Mucosa of descending colon (tissue), 3 donors: ENCODE results near the gene KCNS3. TPM values are rescaled to one million over a fixed set of nuclear protein-coding genes. Genes with fewer than 3 reads are reported as not detected.

ENCODE experiments used
- ATAC-seq: fragments of 200-7000 bp; cut with Tn5 transposase; one replicate; pipeline ENCODE4 v1.9.1; 2020; ENCODE audit warnings: mild to moderate bottlenecking, moderate library complexity
- DNase-seq, 3 donors: peaks; one replicate each; pipeline ENCODE4 v3.0.0-alpha.2; 2020
- H3K36me3 ChIP-seq: fragments of 200-600 bp; one replicate; pipeline ENCODE4 v1.8.0; 2021; ENCODE audit warnings: low read depth, mild to moderate bottlenecking
- H3K4me1 ChIP-seq: fragments of 200-600 bp; one replicate; pipeline ENCODE4 v1.8.0; 2021; ENCODE audit warnings: low read depth, mild to moderate bottlenecking
- H3K4me3 ChIP-seq: fragments of 200-600 bp; one replicate; pipeline ENCODE4 v1.8.0; 2021; ENCODE audit warnings: mild to moderate bottlenecking
- H3K9me3 ChIP-seq: fragments of 200-600 bp; one replicate; pipeline ENCODE4 v1.8.0; 2021; ENCODE audit warnings: mild to moderate bottlenecking
- intact Hi-C, 2 donors: fragments of 100-400 bp; cut with DNase I in 1 of 2; cut with micrococcal nuclease in 1 of 2; formaldehyde crosslinking; loops; one replicate each; pipeline versions ENCODE4 v1.11.0 to v1.11.1; 2022; cut with DNase I, micrococcal nuclease
- total RNA-seq, 3 donors: library from RNA; stranded (reverse); fragmentation: NEBNext Ultra II Directional in 2 of 3; extraction: Animal tissue kit (Norgen Biotek cat#: 25700) in 2 of 3; gene quantifications; one replicate each; pipeline versions ENCODE4 v1.2.1 to v1.2.4, GENCODE V29; 2021 to 2023
- TF ChIP-seq, protein P1 (sequence below): fragments of 200-600 bp; IDR thresholded peaks from one replicate; pipeline ENCODE4 v1.8.0; 2022; ENCODE audit warnings: antibody characterized with exemption, mild to moderate bottlenecking
- donor health status: DM: no; HTN: no; CAD: no; lungs with moderate emphysema.
- donor health status: DM: no; HTN: no; CAD: no.
- donor health status: DM: no; HTN: yes; CAD: no.

Gene KCNS3
- total RNA-seq, 3 donors from 2014 or later = 4.9 to 21.6 (median 16.8) TPM

DNA sequence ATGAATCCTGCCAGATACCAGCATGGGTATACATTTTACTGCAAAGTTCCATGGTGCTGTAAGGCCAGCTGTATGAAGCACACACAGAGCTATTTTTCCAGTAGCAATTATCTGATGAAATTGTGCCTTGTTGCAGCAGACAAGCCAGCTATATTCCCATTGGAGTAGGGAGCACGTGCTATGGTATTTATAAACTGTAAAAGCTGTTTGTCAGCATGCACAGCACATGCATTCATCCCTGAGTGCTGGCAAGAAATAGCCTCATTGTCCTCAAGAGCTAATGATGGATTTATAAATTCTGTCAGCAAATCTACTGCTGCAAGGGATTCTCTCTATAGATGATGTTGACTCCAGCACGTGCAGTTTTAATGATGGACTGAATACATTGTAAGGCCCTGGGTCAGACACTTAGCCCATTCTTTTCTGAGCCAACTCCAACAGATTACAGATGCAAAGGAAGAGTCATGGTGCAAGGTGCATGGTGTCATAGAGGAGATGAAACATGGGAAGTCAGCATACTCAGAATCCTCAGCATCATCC, 61.7 kb downstream of the KCNS3 start:
- no peak for ATAC-seq
- intact Hi-C loops = no loop called here
- DNase-seq = no peak
- TF ChIP-seq, protein P1, sequence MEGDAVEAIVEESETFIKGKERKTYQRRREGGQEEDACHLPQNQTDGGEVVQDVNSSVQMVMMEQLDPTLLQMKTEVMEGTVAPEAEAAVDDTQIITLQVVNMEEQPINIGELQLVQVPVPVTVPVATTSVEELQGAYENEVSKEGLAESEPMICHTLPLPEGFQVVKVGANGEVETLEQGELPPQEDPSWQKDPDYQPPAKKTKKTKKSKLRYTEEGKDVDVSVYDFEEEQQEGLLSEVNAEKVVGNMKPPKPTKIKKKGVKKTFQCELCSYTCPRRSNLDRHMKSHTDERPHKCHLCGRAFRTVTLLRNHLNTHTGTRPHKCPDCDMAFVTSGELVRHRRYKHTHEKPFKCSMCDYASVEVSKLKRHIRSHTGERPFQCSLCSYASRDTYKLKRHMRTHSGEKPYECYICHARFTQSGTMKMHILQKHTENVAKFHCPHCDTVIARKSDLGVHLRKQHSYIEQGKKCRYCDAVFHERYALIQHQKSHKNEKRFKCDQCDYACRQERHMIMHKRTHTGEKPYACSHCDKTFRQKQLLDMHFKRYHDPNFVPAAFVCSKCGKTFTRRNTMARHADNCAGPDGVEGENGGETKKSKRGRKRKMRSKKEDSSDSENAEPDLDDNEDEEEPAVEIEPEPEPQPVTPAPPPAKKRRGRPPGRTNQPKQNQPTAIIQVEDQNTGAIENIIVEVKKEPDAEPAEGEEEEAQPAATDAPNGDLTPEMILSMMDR = no peak
- Histone ChIP-seq H3K4me1 (no peaks in the 10 kb centered on the region), H3K4me3 (no peak overlapping the region), H3K9me3 (no peaks in the 10 kb centered on the region), H3K36me3 (no peaks in the 10 kb centered on the region)

DNA sequence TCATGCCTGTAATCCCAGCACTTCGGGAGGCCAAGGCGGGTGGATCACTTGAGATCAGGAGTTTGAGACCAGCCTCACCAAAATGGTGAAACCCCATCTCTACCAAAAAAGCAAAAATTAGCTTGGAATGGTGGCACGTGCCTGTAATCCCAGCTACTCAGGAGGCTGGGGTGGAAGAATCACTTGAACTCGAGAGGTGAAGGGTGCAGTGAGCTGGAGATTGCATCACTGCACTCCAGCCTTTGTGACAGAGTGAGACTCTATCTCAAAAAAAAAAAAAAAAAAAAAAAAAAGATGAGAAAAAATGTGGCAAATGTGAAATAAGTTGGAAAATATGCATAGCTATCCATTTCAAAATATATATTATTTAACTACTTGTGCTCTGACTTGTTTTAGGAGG, 65.0 kb downstream of the KCNS3 start:
- no peaks in the 10 kb centered on the region for H3K9me3 ChIP-seq
- ATAC-seq (no peak), DNase-seq (no peak)
- intact Hi-C loops = no loop called here
- TF ChIP-seq, protein P1 = no peak
- no peaks in the 10 kb centered on the region for H3K36me3 ChIP-seq
- H3K4me1 ChIP-seq = no peaks in the 10 kb centered on the region
- no peak overlapping the region for H3K4me3 ChIP-seq

- Histone ChIP-seq H3K4me1 (no peaks in the 10 kb centered on the region), H3K9me3 (no peaks in the 10 kb centered on the region), H3K4me3 (no peak overlapping the region), H3K36me3 (no peaks in the 10 kb centered on the region)
- TF ChIP-seq, protein P1 = no peak
- no peak for DNase-seq
- intact Hi-C loops = no loop called here
- no peak for ATAC-seq
Measured at GRCh38 chr2:17947113-17947512, 68.6 kb downstream of the KCNS3 start.

GRCh38 chr2:17950006-17950405, 71.5 kb downstream of the KCNS3 start:
- intact Hi-C loops = no loop called here
- TF ChIP-seq, protein P1 = no peak
- Histone ChIP-seq H3K36me3 (no peaks in the 10 kb centered on the region), H3K4me3 (no peak overlapping the region), H3K4me1 (no peaks in the 10 kb centered on the region), H3K9me3 (no peaks in the 10 kb centered on the region)
- ATAC-seq = no peak
- no peak for DNase-seq

DNA sequence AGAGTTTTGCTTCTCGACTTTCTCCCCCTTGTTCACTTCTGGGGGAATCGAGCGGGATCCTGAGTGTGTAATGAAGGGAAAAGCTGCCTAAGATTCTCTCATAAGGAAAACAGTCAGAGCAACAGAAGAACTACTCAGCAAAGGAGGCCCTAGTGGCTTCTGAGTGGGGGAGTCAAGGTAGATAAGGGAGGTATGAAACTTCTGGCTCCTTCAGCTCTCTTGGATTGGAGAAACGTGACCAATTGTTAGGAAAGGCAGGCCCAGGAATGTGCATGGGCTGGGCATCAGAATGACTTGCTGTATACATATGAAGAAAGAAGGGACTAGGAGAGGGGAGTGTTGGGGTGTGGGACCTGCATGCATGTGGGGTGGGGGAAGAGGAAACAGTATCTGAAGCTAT, 73.1 kb downstream of the KCNS3 start:
- no peaks in the 10 kb centered on the region for H3K9me3 ChIP-seq
- ATAC-seq (no peak), DNase-seq (no peak)
- H3K36me3 ChIP-seq = no peaks in the 10 kb centered on the region
- no peaks in the 10 kb centered on the region for H3K4me1 ChIP-seq
- intact Hi-C loops = no loop called here
- H3K4me3 ChIP-seq = no peak overlapping the region
- TF ChIP-seq, protein P1 = no peak
